Measurements from ENCODE around the gene LDHD. TPM values are rescaled to one million over a fixed set of nuclear protein-coding genes. Genes with fewer than 3 reads are reported as not detected.

Gene LDHD
- total and polyA plus RNA-seq, 2 of the 13 experiments (the other 11 are each of a cell fraction or from before 2014, with no cell fraction given), result 9.1 to 9.8 TPM

DNA sequence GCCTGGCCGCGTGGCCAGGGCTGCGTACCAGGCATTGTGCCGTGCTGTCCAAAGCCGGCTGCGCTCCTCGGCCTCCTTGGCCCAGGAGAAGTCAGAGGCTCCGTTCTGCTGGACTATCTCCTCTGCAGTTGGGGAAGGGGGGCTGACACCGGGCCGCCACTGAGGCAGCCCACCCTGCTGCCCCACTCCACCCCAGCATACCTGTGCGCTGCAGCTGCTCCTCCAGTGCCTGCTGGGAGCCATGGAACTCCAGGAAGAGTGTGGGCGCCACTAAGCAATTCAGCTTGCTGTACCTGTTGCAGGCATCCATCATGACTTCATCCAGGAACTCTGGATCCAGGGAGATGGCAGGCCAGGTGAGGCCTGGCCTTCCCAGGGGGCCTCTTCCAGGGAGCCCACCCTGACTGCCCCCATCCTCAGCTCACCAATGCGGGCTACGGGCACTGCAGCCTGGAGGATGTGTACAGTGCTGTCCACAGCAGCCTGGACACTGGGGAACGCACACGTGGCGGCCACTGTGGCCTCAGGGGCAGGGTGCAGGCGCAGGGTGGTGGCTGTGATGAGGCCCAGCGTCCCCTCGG lies 2.9 kb downstream of the LDHD start (continued):
- TF ChIP-seq, protein P1, sequence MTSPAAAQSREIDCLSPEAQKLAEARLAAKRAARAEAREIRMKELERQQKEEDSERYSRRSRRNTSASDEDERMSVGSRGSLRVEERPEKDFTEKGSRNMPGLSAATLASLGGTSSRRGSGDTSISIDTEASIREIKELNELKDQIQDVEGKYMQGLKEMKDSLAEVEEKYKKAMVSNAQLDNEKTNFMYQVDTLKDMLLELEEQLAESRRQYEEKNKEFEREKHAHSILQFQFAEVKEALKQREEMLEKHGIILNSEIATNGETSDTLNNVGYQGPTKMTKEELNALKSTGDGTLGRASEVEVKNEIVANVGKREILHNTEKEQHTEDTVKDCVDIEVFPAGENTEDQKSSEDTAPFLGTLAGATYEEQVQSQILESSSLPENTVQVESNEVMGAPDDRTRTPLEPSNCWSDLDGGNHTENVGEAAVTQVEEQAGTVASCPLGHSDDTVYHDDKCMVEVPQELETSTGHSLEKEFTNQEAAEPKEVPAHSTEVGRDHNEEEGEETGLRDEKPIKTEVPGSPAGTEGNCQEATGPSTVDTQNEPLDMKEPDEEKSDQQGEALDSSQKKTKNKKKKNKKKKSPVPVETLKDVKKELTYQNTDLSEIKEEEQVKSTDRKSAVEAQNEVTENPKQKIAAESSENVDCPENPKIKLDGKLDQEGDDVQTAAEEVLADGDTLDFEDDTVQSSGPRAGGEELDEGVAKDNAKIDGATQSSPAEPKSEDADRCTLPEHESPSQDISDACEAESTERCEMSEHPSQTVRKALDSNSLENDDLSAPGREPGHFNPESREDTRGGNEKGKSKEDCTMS (CRISPR knock-in tag; conservative IDR thresholded peaks at IDR 0.05), result no peak
- TF ChIP-seq ZFP41 (CRISPR knock-in tag; IDR thresholded peaks at IDR 0.05; ENCODE audit: borderline replicate concordance), result 0 out of 2 replicates have a peak, but pooled peaks have one; percentile 65
- TF ChIP-seq, protein P2, sequence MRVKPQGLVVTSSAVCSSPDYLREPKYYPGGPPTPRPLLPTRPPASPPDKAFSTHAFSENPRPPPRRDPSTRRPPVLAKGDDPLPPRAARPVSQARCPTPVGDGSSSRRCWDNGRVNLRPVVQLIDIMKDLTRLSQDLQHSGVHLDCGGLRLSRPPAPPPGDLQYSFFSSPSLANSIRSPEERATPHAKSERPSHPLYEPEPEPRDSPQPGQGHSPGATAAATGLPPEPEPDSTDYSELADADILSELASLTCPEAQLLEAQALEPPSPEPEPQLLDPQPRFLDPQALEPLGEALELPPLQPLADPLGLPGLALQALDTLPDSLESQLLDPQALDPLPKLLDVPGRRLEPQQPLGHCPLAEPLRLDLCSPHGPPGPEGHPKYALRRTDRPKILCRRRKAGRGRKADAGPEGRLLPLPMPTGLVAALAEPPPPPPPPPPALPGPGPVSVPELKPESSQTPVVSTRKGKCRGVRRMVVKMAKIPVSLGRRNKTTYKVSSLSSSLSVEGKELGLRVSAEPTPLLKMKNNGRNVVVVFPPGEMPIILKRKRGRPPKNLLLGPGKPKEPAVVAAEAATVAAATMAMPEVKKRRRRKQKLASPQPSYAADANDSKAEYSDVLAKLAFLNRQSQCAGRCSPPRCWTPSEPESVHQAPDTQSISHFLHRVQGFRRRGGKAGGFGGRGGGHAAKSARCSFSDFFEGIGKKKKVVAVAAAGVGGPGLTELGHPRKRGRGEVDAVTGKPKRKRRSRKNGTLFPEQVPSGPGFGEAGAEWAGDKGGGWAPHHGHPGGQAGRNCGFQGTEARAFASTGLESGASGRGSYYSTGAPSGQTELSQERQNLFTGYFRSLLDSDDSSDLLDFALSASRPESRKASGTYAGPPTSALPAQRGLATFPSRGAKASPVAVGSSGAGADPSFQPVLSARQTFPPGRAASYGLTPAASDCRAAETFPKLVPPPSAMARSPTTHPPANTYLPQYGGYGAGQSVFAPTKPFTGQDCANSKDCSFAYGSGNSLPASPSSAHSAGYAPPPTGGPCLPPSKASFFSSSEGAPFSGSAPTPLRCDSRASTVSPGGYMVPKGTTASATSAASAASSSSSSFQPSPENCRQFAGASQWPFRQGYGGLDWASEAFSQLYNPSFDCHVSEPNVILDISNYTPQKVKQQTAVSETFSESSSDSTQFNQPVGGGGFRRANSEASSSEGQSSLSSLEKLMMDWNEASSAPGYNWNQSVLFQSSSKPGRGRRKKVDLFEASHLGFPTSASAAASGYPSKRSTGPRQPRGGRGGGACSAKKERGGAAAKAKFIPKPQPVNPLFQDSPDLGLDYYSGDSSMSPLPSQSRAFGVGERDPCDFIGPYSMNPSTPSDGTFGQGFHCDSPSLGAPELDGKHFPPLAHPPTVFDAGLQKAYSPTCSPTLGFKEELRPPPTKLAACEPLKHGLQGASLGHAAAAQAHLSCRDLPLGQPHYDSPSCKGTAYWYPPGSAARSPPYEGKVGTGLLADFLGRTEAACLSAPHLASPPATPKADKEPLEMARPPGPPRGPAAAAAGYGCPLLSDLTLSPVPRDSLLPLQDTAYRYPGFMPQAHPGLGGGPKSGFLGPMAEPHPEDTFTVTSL (CRISPR knock-in tag; IDR thresholded peaks at IDR 0.05; ENCODE audit: borderline replicate concordance), result no peak
- TF ChIP-seq, protein P3, sequence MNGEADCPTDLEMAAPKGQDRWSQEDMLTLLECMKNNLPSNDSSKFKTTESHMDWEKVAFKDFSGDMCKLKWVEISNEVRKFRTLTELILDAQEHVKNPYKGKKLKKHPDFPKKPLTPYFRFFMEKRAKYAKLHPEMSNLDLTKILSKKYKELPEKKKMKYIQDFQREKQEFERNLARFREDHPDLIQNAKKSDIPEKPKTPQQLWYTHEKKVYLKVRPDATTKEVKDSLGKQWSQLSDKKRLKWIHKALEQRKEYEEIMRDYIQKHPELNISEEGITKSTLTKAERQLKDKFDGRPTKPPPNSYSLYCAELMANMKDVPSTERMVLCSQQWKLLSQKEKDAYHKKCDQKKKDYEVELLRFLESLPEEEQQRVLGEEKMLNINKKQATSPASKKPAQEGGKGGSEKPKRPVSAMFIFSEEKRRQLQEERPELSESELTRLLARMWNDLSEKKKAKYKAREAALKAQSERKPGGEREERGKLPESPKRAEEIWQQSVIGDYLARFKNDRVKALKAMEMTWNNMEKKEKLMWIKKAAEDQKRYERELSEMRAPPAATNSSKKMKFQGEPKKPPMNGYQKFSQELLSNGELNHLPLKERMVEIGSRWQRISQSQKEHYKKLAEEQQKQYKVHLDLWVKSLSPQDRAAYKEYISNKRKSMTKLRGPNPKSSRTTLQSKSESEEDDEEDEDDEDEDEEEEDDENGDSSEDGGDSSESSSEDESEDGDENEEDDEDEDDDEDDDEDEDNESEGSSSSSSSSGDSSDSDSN (CRISPR knock-in tag; IDR thresholded peaks at IDR 0.05), result 0 out of 2 replicates have a peak, but pooled peaks have one; percentile 29
- TF ChIP-seq, protein P4, sequence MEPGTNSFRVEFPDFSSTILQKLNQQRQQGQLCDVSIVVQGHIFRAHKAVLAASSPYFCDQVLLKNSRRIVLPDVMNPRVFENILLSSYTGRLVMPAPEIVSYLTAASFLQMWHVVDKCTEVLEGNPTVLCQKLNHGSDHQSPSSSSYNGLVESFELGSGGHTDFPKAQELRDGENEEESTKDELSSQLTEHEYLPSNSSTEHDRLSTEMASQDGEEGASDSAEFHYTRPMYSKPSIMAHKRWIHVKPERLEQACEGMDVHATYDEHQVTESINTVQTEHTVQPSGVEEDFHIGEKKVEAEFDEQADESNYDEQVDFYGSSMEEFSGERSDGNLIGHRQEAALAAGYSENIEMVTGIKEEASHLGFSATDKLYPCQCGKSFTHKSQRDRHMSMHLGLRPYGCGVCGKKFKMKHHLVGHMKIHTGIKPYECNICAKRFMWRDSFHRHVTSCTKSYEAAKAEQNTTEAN (CRISPR knock-in tag; conservative IDR thresholded peaks at IDR 0.05), result no peak
- TF ChIP-seq POLR2A (IDR thresholded peaks at IDR 0.05; ENCODE audit: insufficient read depth in 1 of 2, low read depth in 2 of 2, low read length in 2 of 2), result 0 out of 4 replicates have a peak, but pooled peaks of 1 of the 2 experiments have one; percentile 20
- TF ChIP-seq MLLT10 (CRISPR knock-in tag; IDR thresholded peaks at IDR 0.05), result no peak
- no peak for TF ChIP-seq ZNF850 (CRISPR knock-in tag; conservative IDR thresholded peaks at IDR 0.05)
- no peak for TF ChIP-seq ZNF747 (CRISPR knock-in tag; IDR thresholded peaks at IDR 0.05; ENCODE audit: borderline replicate concordance)
- peak; percentile 73 for TF ChIP-seq AGO2 (optimal IDR thresholded peaks at IDR 0.05; ENCODE audit: low read depth, low read length)
- 0 out of 2 replicates have a peak, but pooled peaks have one; percentile 58 for TF ChIP-seq NFE2L1 (CRISPR knock-in tag; IDR thresholded peaks at IDR 0.05; ENCODE audit: borderline replicate concordance)
